ENCODE measurements around the gene DTWD1.
"Not testable (repeated sequence)": the region's sequence is repeated elsewhere in the genome, so short reads cannot be mapped to it uniquely, and the experiment has no call there.

DTWD1 gene

GRCh38 chr15:49692514-49693090 lies 71.8 kb downstream of the DTWD1 start:
- H3K4me3 ChIP-seq (ENCODE audit: low read depth, low read length): no peak overlapping the region
- no peak for DNase-seq (ENCODE audit: low read depth)
- no peak for TF ChIP-seq CTCF (IDR thresholded peaks at IDR 0.05; ENCODE audit: insufficient read depth, low read depth, low read length, missing control alignments)

GRCh38 chr15:49693498-49693897 lies 72.7 kb downstream of the DTWD1 start:
- H3K4me3 ChIP-seq (ENCODE audit: low read depth, low read length): no peak overlapping the region
- no peak for DNase-seq (ENCODE audit: low read depth)
- no peak for TF ChIP-seq CTCF (IDR thresholded peaks at IDR 0.05; ENCODE audit: insufficient read depth, low read depth, low read length, missing control alignments)

GRCh38 chr15:49696433-49696832 lies 75.6 kb downstream of the DTWD1 start:
- no peak for TF ChIP-seq CTCF (IDR thresholded peaks at IDR 0.05; ENCODE audit: insufficient read depth, low read depth, low read length, missing control alignments)
- no peak overlapping the region for H3K4me3 ChIP-seq (ENCODE audit: low read depth, low read length)
- no peak for DNase-seq (ENCODE audit: low read depth)

- DNase-seq (ENCODE audit: low read depth): no peak
- H3K4me3 ChIP-seq (ENCODE audit: low read depth, low read length): no peak overlapping the region
- no peak for TF ChIP-seq CTCF (IDR thresholded peaks at IDR 0.05; ENCODE audit: insufficient read depth, low read depth, low read length, missing control alignments)
Measured at GRCh38 chr15:49697121-49697520, 76.3 kb downstream of the DTWD1 start.

GRCh38 chr15:49702982-49703381 lies 82.1 kb downstream of the DTWD1 start:
- DNase-seq (ENCODE audit: low read depth); H3K4me3 ChIP-seq (ENCODE audit: low read depth, low read length): not testable (repeated sequence)
